Karpas-422 (cell line): Measurements from ENCODE around the gene MAD1L1. TPM values are rescaled to one million over a fixed set of nuclear protein-coding genes. Genes with fewer than 3 reads are reported as not detected.

ENCODE experiments used
- DNase-seq: peaks from one replicate; pipeline ENCODE4 v3.0.0-alpha.2; 2015
- H2AFZ ChIP-seq: fragments of 200-600 bp; sonication (generic); 2 replicates; pipeline ENCODE4 v1.6.1; 2014; ENCODE audit warnings: antibody characterized with exemption, low read length, mixed read lengths
- H3K27ac ChIP-seq: fragments of 200-600 bp; sonication (generic); 2 replicates; pipeline ENCODE4 v1.5.1; 2014; ENCODE audit warnings: mild to moderate bottlenecking, low read length, moderate library complexity
- H3K27me3 ChIP-seq: fragments of 200-600 bp; sonication (generic); 2 replicates; pipeline ENCODE4 v1.6.1; 2014; ENCODE audit warnings: low read length, mixed read lengths
- H3K36me3 ChIP-seq: fragments of 200-600 bp; sonication (generic); 2 replicates; pipeline ENCODE4 v1.6.1; 2014; ENCODE audit warnings: low read length, mixed read lengths; ENCODE audit not compliant: insufficient read depth
- H3K4me1 ChIP-seq: fragments of 200-600 bp; sonication (generic); 2 replicates; pipeline ENCODE4 v1.6.1; 2014; ENCODE audit warnings: mild to moderate bottlenecking, low read length, mixed read lengths
- H3K4me2 ChIP-seq: fragments of 200-600 bp; sonication (generic); 2 replicates; pipeline ENCODE4 v1.6.1; 2014; ENCODE audit warnings: low read length, low read depth, mild to moderate bottlenecking; ENCODE audit not compliant: poor library complexity, severe bottlenecking
- H3K4me3 ChIP-seq: fragments of 200-600 bp; sonication (generic); 2 replicates; pipeline ENCODE4 v1.5.1; 2014; ENCODE audit warnings: mild to moderate bottlenecking, antibody characterized with exemption, low read length, mixed read lengths
- H3K79me2 ChIP-seq: fragments of 200-600 bp; sonication (generic); 2 replicates; pipeline ENCODE4 v1.6.1; 2014; ENCODE audit warnings: mild to moderate bottlenecking, low read length, mixed read lengths
- H3K9ac ChIP-seq: fragments of 200-600 bp; sonication (generic); 2 replicates; pipeline ENCODE4 v1.6.0; 2014; ENCODE audit warnings: low read length
- H3K9me2 ChIP-seq: fragments of 200-600 bp; sonication (generic), shearing (Covaris generic); replicated peaks from 2 replicates; pipeline ENCODE4 v1.6.0; 2014; ENCODE audit warnings: mild to moderate bottlenecking, low read length, moderate library complexity; ENCODE audit not compliant: insufficient read depth
- H3K9me3 ChIP-seq: fragments of 300-700, 200-600 bp; sonication (generic); 2 replicates; pipeline ENCODE4 v1.6.1; 2014; ENCODE audit warnings: low read length, mixed read lengths
- H4K20me1 ChIP-seq: fragments of 200-600 bp; sonication (generic); 2 replicates; pipeline ENCODE4 v1.6.1; 2014; ENCODE audit warnings: mild to moderate bottlenecking, antibody characterized with exemption, low read length, low read depth; ENCODE audit not compliant: insufficient read depth
- total RNA-seq: library from RNA; depleted of rRNA; stranded (reverse); fragments of >200 nt; shearing (Covaris generic); gene quantifications from 2 replicates; pipeline ENCODE4 v1.2.3, GENCODE V29; 2014; ENCODE audit warnings: low replicate concordance

Gene MAD1L1
- total RNA-seq, 1 experiment from 2014 or later: 38.6 TPM

DNA sequence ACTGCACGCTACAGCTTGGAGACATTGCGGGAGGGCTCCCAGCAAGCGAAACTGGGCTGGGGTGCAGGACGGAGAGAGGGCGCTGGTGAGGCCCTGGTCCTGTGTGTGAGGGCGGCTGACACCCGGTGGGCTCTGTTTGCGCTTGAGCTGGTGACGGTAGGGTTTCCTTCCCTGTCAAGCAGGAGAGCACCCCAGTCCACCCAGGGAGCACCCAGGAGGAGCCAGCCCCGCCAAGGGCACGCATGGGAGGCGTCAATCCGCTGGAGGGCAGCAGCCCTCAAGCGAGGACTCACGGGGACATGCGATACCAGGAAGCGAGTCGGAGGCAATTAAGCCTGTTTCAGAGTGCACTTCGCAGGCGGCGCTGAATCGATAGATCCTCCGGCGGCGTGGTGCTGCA lies 109.4 kb downstream of the MAD1L1 start:
- H2AFZ ChIP-seq: no peak overlapping the region
- no peak overlapping the region for H3K27ac ChIP-seq
- H3K4me1 ChIP-seq: no peaks in the 10 kb centered on the region
- H3K4me3 ChIP-seq: no peak overlapping the region
- H3K9me3 ChIP-seq: no peaks in the 10 kb centered on the region
- no peaks in the 10 kb centered on the region for H3K79me2 ChIP-seq
- no peaks in the 10 kb centered on the region for H4K20me1 ChIP-seq
- H3K9ac ChIP-seq: no peak overlapping the region
- no peak for DNase-seq
- no peaks in the 10 kb centered on the region for H3K27me3 ChIP-seq
- H3K36me3 ChIP-seq: no peaks in the 10 kb centered on the region
- no peaks in the 10 kb centered on the region for H3K9me2 ChIP-seq
- no peak overlapping the region for H3K4me2 ChIP-seq

GRCh38 chr7:2122651-2123050 lies 110.1 kb downstream of the MAD1L1 start:
- no peaks in the 10 kb centered on the region for H3K9me2 ChIP-seq
- H3K4me3 ChIP-seq: no peak overlapping the region
- H3K27ac ChIP-seq: no peak overlapping the region
- H3K79me2 ChIP-seq: no peaks in the 10 kb centered on the region
- H3K9me3 ChIP-seq: no peaks in the 10 kb centered on the region
- no peak overlapping the region for H2AFZ ChIP-seq
- H3K9ac ChIP-seq: no peak overlapping the region
- H4K20me1 ChIP-seq: no peaks in the 10 kb centered on the region
- no peaks in the 10 kb centered on the region for H3K27me3 ChIP-seq
- H3K36me3 ChIP-seq: no peaks in the 10 kb centered on the region
- H3K4me1 ChIP-seq: no peaks in the 10 kb centered on the region
- no peak overlapping the region for H3K4me2 ChIP-seq
- no peak for DNase-seq

GRCh38 chr7:2120841-2121830 lies 111.6 kb downstream of the MAD1L1 start:
- Histone ChIP-seq H3K9me2 (no peaks in the 10 kb centered on the region), H3K9me3 (no peaks in the 10 kb centered on the region), H3K79me2 (no peaks in the 10 kb centered on the region), H4K20me1 (no peaks in the 10 kb centered on the region), H2AFZ (no peak overlapping the region), H3K27me3 (no peaks in the 10 kb centered on the region), H3K36me3 (no peaks in the 10 kb centered on the region), H3K4me1 (no peaks in the 10 kb centered on the region), H3K4me2 (no peak overlapping the region), H3K4me3 (no peak overlapping the region), H3K27ac (no peak overlapping the region), H3K9ac (no peak overlapping the region)
- DNase-seq: no peak

- Histone ChIP-seq H3K27me3 (no peaks in the 10 kb centered on the region), H3K36me3 (no peaks in the 10 kb centered on the region), H3K9ac (no peak overlapping the region), H3K4me1 (no peaks in the 10 kb centered on the region), H3K9me3 (no peaks in the 10 kb centered on the region), H4K20me1 (no peaks in the 10 kb centered on the region), H2AFZ (no peak overlapping the region), H3K27ac (no peak overlapping the region), H3K9me2 (no peaks in the 10 kb centered on the region), H3K4me2 (no peak overlapping the region), H3K79me2 (no peaks in the 10 kb centered on the region), H3K4me3 (no peak overlapping the region)
- no peak for DNase-seq
Measured at GRCh38 chr7:2120251-2120660, 112.5 kb downstream of the MAD1L1 start.

DNA sequence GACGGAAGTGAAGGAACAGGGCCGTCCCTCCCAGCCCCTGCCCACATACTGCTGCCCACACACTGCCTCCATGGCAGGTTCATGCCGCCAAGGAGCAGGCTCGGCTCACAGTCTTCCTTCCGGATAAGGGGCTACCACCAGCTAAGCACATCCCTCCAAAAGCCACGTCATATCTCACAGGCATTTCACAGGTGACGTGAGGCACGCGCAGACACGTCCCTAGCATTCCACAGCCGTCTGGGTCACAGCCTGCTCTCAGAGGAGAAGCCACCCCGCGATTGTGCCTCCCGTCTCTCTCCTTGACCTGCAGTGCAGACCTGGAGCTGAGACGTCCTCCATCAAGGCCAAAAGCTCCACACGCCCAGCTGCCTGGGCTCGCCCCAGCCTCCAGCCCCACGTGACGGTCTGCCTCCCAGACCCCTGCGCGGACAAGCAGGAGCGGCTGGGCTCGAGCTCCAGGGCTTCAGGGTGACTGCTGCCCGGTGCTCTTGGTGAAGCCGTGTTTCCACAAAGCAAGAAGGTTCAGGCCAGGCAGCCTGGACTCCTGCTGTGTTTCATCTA lies 114.0 kb downstream of the MAD1L1 start:
- Histone ChIP-seq H3K79me2 (no peaks in the 10 kb centered on the region), H4K20me1 (no peaks in the 10 kb centered on the region), H3K4me2 (no peak overlapping the region), H3K4me3 (no peak overlapping the region), H3K9me2 (no peaks in the 10 kb centered on the region), H2AFZ (no peak overlapping the region), H3K4me1 (no peaks in the 10 kb centered on the region), H3K9ac (no peak overlapping the region), H3K27ac (no peak overlapping the region), H3K36me3 (no peaks in the 10 kb centered on the region), H3K9me3 (no peaks in the 10 kb centered on the region), H3K27me3 (no peaks in the 10 kb centered on the region)
- DNase-seq: no peak

GRCh38 chr7:2118056-2118455 lies 114.7 kb downstream of the MAD1L1 start:
- no peaks in the 10 kb centered on the region for H4K20me1 ChIP-seq
- no peaks in the 10 kb centered on the region for H3K9me3 ChIP-seq

DNA sequence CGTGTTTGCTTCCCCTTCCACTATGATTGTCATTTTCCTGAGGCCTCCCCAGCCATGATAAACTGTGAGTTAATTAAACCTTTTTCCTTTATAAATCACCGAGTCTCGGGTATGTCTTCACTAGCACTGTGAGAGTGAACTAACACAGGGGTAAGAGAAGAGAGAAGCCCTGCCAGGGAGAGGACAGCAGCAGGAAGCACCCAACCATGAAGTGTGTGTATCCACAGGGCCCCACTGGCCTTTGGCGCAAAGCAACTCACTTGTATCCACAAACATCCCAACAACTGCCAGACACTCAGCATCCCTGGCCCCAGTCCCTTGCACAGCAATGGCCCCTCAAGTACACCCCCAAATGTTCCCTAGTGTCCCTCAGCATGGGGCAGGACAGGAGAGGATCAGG lies 115.1 kb downstream of the MAD1L1 start:
- Histone ChIP-seq H3K9me3 (no peaks in the 10 kb centered on the region), H3K36me3 (no peaks in the 10 kb centered on the region), H3K9me2 (no peaks in the 10 kb centered on the region), H2AFZ (no peak overlapping the region), H4K20me1 (no peaks in the 10 kb centered on the region), H3K4me1 (no peaks in the 10 kb centered on the region), H3K27me3 (no peaks in the 10 kb centered on the region), H3K9ac (no peak overlapping the region), H3K27ac (no peak overlapping the region), H3K79me2 (no peaks in the 10 kb centered on the region), H3K4me3 (no peak overlapping the region), H3K4me2 (no peak overlapping the region)
- no peak for DNase-seq

More at GRCh38 chr7:2118056-2118455, 114.7 kb downstream of the MAD1L1 start:
- Histone ChIP-seq H3K4me1 (no peaks in the 10 kb centered on the region), H3K27me3 (no peaks in the 10 kb centered on the region), H3K9ac (no peak overlapping the region), H3K4me2 (no peak overlapping the region), H3K4me3 (no peak overlapping the region), H3K36me3 (no peaks in the 10 kb centered on the region), H3K27ac (no peak overlapping the region), H3K79me2 (no peaks in the 10 kb centered on the region), H2AFZ (no peak overlapping the region), H3K9me2 (no peaks in the 10 kb centered on the region)
- no peak for DNase-seq

GRCh38 chr7:2116989-2117591 lies 115.7 kb downstream of the MAD1L1 start:
- H3K27ac ChIP-seq: no peak overlapping the region
- H2AFZ ChIP-seq: no peak overlapping the region
- no peaks in the 10 kb centered on the region for H3K4me1 ChIP-seq
- H3K4me2 ChIP-seq: no peak overlapping the region
- DNase-seq: no peak
- no peaks in the 10 kb centered on the region for H3K36me3 ChIP-seq
- no peak overlapping the region for H3K4me3 ChIP-seq
- H3K27me3 ChIP-seq: no peaks in the 10 kb centered on the region
- H3K9me3 ChIP-seq: no peaks in the 10 kb centered on the region
- no peak overlapping the region for H3K9ac ChIP-seq
- no peaks in the 10 kb centered on the region for H3K79me2 ChIP-seq
- no peaks in the 10 kb centered on the region for H4K20me1 ChIP-seq
- no peaks in the 10 kb centered on the region for H3K9me2 ChIP-seq
